Osteoblast (primary cell): ENCODE measurements around the gene FBF1. TPM values are rescaled to one million over a fixed set of nuclear protein-coding genes. Genes with fewer than 3 reads are reported as not detected.

ENCODE experiments used
- DNase-seq: peaks from one replicate; pipeline ENCODE4 v3.0.0; 2011; ENCODE audit warnings: low spot score, mixed read lengths; ENCODE audit not compliant: insufficient read length; ENCODE audit errors: missing footprints
- H2AFZ ChIP-seq: 2 replicates; pipeline ENCODE4 v1.6.0; 2011; ENCODE audit warnings: mild to moderate bottlenecking, low read length
- H3K27ac ChIP-seq: 2 replicates; pipeline ENCODE4 v1.5.1; 2011; ENCODE audit warnings: mild to moderate bottlenecking, low read depth, low read length, moderate library complexity
- H3K27me3 ChIP-seq: 2 replicates; pipeline ENCODE4 v1.6.0; 2012; ENCODE audit warnings: mild to moderate bottlenecking, control low read depth, inconsistent platforms, low read length, moderate library complexity; ENCODE audit not compliant: insufficient read depth
- H3K36me3 ChIP-seq: 2 replicates; pipeline ENCODE4 v1.5.1; 2011; ENCODE audit warnings: mild to moderate bottlenecking, low read length, control low read depth, moderate library complexity; ENCODE audit not compliant: insufficient read depth
- H3K4me1 ChIP-seq: 2 replicates; pipeline ENCODE4 v1.5.1; 2011; ENCODE audit warnings: mild to moderate bottlenecking, low read length, control low read depth, moderate library complexity; ENCODE audit not compliant: insufficient read depth
- H3K4me2 ChIP-seq: 2 replicates; pipeline ENCODE4 v1.6.0; 2011; ENCODE audit warnings: mild to moderate bottlenecking, low read length; ENCODE audit not compliant: insufficient read depth
- H3K4me3 ChIP-seq: fragments of 200-600 bp; sonication (generic); 3 replicates; pipeline ENCODE4 v1.5.1; 2012; ENCODE audit warnings: mild to moderate bottlenecking, low read length, inconsistent platforms; ENCODE audit not compliant: insufficient read depth
- H3K79me2 ChIP-seq: 2 replicates; pipeline ENCODE4 v1.6.0; 2012; ENCODE audit warnings: mild to moderate bottlenecking, low read length, control low read depth, inconsistent platforms; ENCODE audit not compliant: insufficient read depth
- H3K9me3 ChIP-seq: 2 replicates; pipeline ENCODE4 v1.5.1; 2011; ENCODE audit warnings: low read depth, low read length, control low read depth
- H4K20me1 ChIP-seq: 2 replicates; pipeline ENCODE4 v1.6.0; 2012; ENCODE audit warnings: mild to moderate bottlenecking, low read length, control low read depth; ENCODE audit not compliant: insufficient read depth
- CTCF ChIP-seq: IDR thresholded peaks from 2 replicates; pipeline ENCODE4 v1.5.1; 2011; ENCODE audit warnings: mild to moderate bottlenecking, low read depth, low read length, moderate library complexity; ENCODE audit errors: extremely low read depth
- total RNA-seq: library from RNA; depleted of rRNA; stranded (reverse); fragments of >200 nt; gene quantifications from 2 replicates; pipeline ENCODE4 v1.2.3, GENCODE V29; 2012

FBF1 gene
- total RNA-seq, 1 donor: 14.1 TPM

- peaks cover 11% of the 10 kb centered on the region for H3K4me1 ChIP-seq
- H3K79me2 ChIP-seq: peaks cover 16% of the 10 kb centered on the region
- H2AFZ ChIP-seq: no peak overlapping the region
- peaks cover 3% of the 10 kb centered on the region for H4K20me1 ChIP-seq
- DNase-seq: peak; percentile 68
- TF ChIP-seq CTCF: no peak
- no peaks in the 10 kb centered on the region for H3K9me3 ChIP-seq
- peaks cover 40% of the 10 kb centered on the region for H3K36me3 ChIP-seq
- no peak overlapping the region for H3K4me2 ChIP-seq
- H3K4me3 ChIP-seq: no peak overlapping the region
- H3K27ac ChIP-seq: no peak overlapping the region
- no peaks in the 10 kb centered on the region for H3K27me3 ChIP-seq
Observed at GRCh38 chr17:75899767-75900468, 40.9 kb downstream of the FBF1 start.

- no peak overlapping the region for H3K4me2 ChIP-seq
- peak; percentile 82 for DNase-seq
Observed at GRCh38 chr17:75899353-75899752, 41.5 kb downstream of the FBF1 start.

GRCh38 chr17:75898791-75899190 lies 42.1 kb downstream of the FBF1 start:
- Histone ChIP-seq H3K27ac (no peak overlapping the region), H3K27me3 (no peaks in the 10 kb centered on the region), H3K4me2 (no peak overlapping the region), H2AFZ (no peak overlapping the region), H3K79me2 (peaks cover 18% of the 10 kb centered on the region), H3K9me3 (no peaks in the 10 kb centered on the region), H3K4me3 (no peak overlapping the region), H3K36me3 (peaks cover 40% of the 10 kb centered on the region), H3K4me1 (peaks cover 7% of the 10 kb centered on the region), H4K20me1 (peaks cover 4% of the 10 kb centered on the region)
- no peak for TF ChIP-seq CTCF
- peak; percentile 49 for DNase-seq

More at GRCh38 chr17:75899353-75899752, 41.5 kb downstream of the FBF1 start:
- peaks cover 11% of the 10 kb centered on the region for H3K4me1 ChIP-seq
- H3K79me2 ChIP-seq: peaks cover 18% of the 10 kb centered on the region
- TF ChIP-seq CTCF: no peak
- no peaks in the 10 kb centered on the region for H3K9me3 ChIP-seq
- no peaks in the 10 kb centered on the region for H3K27me3 ChIP-seq
- H4K20me1 ChIP-seq: peaks cover 4% of the 10 kb centered on the region
- H3K36me3 ChIP-seq: peaks cover 40% of the 10 kb centered on the region
- H3K27ac ChIP-seq: no peak overlapping the region
- H2AFZ ChIP-seq: no peak overlapping the region
- no peak overlapping the region for H3K4me3 ChIP-seq

GRCh38 chr17:75898065-75898464 lies 42.8 kb downstream of the FBF1 start:
- Histone ChIP-seq H3K36me3 (peaks cover 40% of the 10 kb centered on the region), H3K9me3 (no peaks in the 10 kb centered on the region)
- DNase-seq: no peak

More at GRCh38 chr17:75898065-75898464, 42.8 kb downstream of the FBF1 start:
- no peak overlapping the region for H3K4me3 ChIP-seq
- H3K4me1 ChIP-seq: peaks cover 6% of the 10 kb centered on the region
- H4K20me1 ChIP-seq: peaks cover 5% of the 10 kb centered on the region
- H3K27me3 ChIP-seq: no peaks in the 10 kb centered on the region
- no peak overlapping the region for H3K4me2 ChIP-seq
- no peak for TF ChIP-seq CTCF
- no peak overlapping the region for H3K27ac ChIP-seq
- no peak overlapping the region for H2AFZ ChIP-seq
- peaks cover 19% of the 10 kb centered on the region for H3K79me2 ChIP-seq
